Activated CD8-positive, alpha-beta memory T cell treated with anti-CD3 and anti-CD28 coated beads for 36 hours (primary cell): Measurements from ENCODE around the gene POU6F1. TPM values are rescaled to one million over a fixed set of nuclear protein-coding genes. Genes with fewer than 3 reads are reported as not detected.

Experiments used
- CTCF ChIA-PET: fragments of 350-600 bp; sonication (Branson Sonifier 250); formaldehyde crosslinking; loops from one replicate; lab custom pipeline; 2021; ENCODE audit warnings: antibody characterized with exemption; lab: Charles Lee
- POLR2A ChIA-PET: fragments of 350-600 bp; sonication (Branson Sonifier 250); formaldehyde crosslinking; loops from one replicate; lab custom pipeline; 2021; ENCODE audit warnings: antibody characterized with exemption; lab: Charles Lee
- total RNA-seq, 2 experiments: library from RNA; stranded (reverse); gene quantifications; one replicate each; pipeline ENCODE4 v1.2.3, GENCODE V29; 2021

Gene POU6F1
- total RNA-seq, 2 experiments from 2014 or later: 6.9 to 9.9 TPM

GRCh38 chr12:51185171-51185717 is 32.6 kb downstream of the POU6F1 start:
- CTCF ChIA-PET: interaction anchor here (0.6 kb wide), 1 partner anchor 15 kb away, joined by 3 read pairs; no protein-coding TSS in a partner anchor
- POLR2A ChIA-PET: no interaction called here

- CTCF ChIA-PET: no interaction called here
- POLR2A ChIA-PET: interaction anchor here (0.5 to 0.6 kb wide), 2 partner anchors 261 to 659 kb away, joined by 3 to 5 read pairs; no protein-coding TSS in a partner anchor
Measured at GRCh38 chr12:51183816-51184215, 34.0 kb downstream of the POU6F1 start.

GRCh38 chr12:51183349-51183748 is 34.5 kb downstream of the POU6F1 start:
- CTCF ChIA-PET: no interaction called here
- POLR2A ChIA-PET: no interaction called here

- ChIA-PET CTCF (no interaction called here), POLR2A (no interaction called here)
Measured at GRCh38 chr12:51181558-51181957, 36.3 kb downstream of the POU6F1 start.

GRCh38 chr12:51177897-51178296 is 40.0 kb downstream of the POU6F1 start:
- CTCF ChIA-PET: interaction anchor here (0.6 kb wide), 1 partner anchor 132 kb away, joined by 3 read pairs; no protein-coding TSS in a partner anchor
- POLR2A ChIA-PET: no interaction called here

- POLR2A ChIA-PET: no interaction called here
- CTCF ChIA-PET: no interaction called here
Measured at GRCh38 chr12:51174501-51174900, 43.4 kb downstream of the POU6F1 start.

GRCh38 chr12:51172515-51173431 is 45.1 kb downstream of the POU6F1 start, which contains the start of gene TFCP2:
TSS of gene TFCP2 (minus strand) at chr12:51173135. CDS start at chr12:51172422, 713 bp downstream.
- CTCF ChIA-PET: no interaction called here
- POLR2A ChIA-PET: interaction anchor here (2.5 kb wide), 1 partner anchor 46 kb away, joined by 8 read pairs; no protein-coding TSS in a partner anchor

GRCh38 chr12:51171884-51172514 is 45.9 kb downstream of the POU6F1 start:
- ChIA-PET POLR2A (interaction anchor here (0.7 to 2.5 kb wide), 2 partner anchors 47 to 103 kb away, joined by 3 to 8 read pairs; no protein-coding TSS in a partner anchor), CTCF (no interaction called here)

GRCh38 chr12:51163795-51164194 is 54.1 kb downstream of the POU6F1 start:
- ChIA-PET POLR2A (no interaction called here), CTCF (no interaction called here)

GRCh38 chr12:51162217-51162616 is 55.6 kb downstream of the POU6F1 start:
- ChIA-PET POLR2A (no interaction called here), CTCF (no interaction called here)

GRCh38 chr12:51160814-51161459 is 56.9 kb downstream of the POU6F1 start:
- CTCF ChIA-PET: no interaction called here
- POLR2A ChIA-PET: no interaction called here

GRCh38 chr12:51156245-51156765 is 61.6 kb downstream of the POU6F1 start:
- ChIA-PET CTCF (no interaction called here), POLR2A (no interaction called here)

GRCh38 chr12:51152953-51153352 is 64.9 kb downstream of the POU6F1 start:
- ChIA-PET CTCF (no interaction called here), POLR2A (interaction anchor here (0.5 kb wide), 1 partner anchor 103 kb away, joined by 5 read pairs; no protein-coding TSS in a partner anchor)

- POLR2A ChIA-PET: no interaction called here
Measured at GRCh38 chr12:51150777-51151176, 67.1 kb downstream of the POU6F1 start.

GRCh38 chr12:51147309-51147708 is 70.6 kb downstream of the POU6F1 start:
- ChIA-PET POLR2A (no interaction called here), CTCF (no interaction called here)

More at GRCh38 chr12:51150777-51151176, 67.1 kb downstream of the POU6F1 start:
- CTCF ChIA-PET: no interaction called here

- ChIA-PET POLR2A (no interaction called here), CTCF (no interaction called here)
Measured at GRCh38 chr12:51139292-51139844, 78.5 kb downstream of the POU6F1 start.
